Nephron progenitor cell (in vitro differentiated cells): ENCODE data around the gene MAPK12.
"Not testable (repeated sequence)": the region's sequence is repeated elsewhere in the genome, so short reads cannot be mapped to it uniquely, and the experiment has no call there.

Source experiments
- DNase-seq: peaks from one replicate; pipeline ENCODE4 v3.0.0; 2021
- H3K27ac Mint-ChIP-seq: 2 replicates; pipeline ENCODE4 v1.8.0; 2021; ENCODE audit warnings: mild to moderate bottlenecking, moderate library complexity, mixed read lengths
- H3K27me3 Mint-ChIP-seq: 2 replicates; pipeline ENCODE4 v1.8.0; 2021; ENCODE audit warnings: mild to moderate bottlenecking, low read depth, mixed read lengths; ENCODE audit not compliant: poor library complexity
- H3K36me3 Mint-ChIP-seq: 2 replicates; pipeline ENCODE4 v1.8.0; 2021; ENCODE audit warnings: low read depth, mixed read lengths
- H3K4me1 Mint-ChIP-seq: 2 replicates; pipeline ENCODE4 v1.8.0; 2021; ENCODE audit warnings: mixed read lengths
- H3K4me3 Mint-ChIP-seq: 2 replicates; pipeline ENCODE4 v1.8.0; 2021; ENCODE audit warnings: mild to moderate bottlenecking, moderate library complexity, mixed read lengths
- H3K9me3 Mint-ChIP-seq: 2 replicates; pipeline ENCODE4 v1.8.0; 2021; ENCODE audit warnings: mild to moderate bottlenecking, moderate library complexity, mixed read lengths
- TF ChIP-seq, protein P1 (sequence below): fragments of 200-600 bp; sonication (generic); IDR thresholded peaks from 2 replicates; pipeline ENCODE4 v1.5.0; 2021; ENCODE audit warnings: antibody characterized with exemption

MAPK12 gene

DNA sequence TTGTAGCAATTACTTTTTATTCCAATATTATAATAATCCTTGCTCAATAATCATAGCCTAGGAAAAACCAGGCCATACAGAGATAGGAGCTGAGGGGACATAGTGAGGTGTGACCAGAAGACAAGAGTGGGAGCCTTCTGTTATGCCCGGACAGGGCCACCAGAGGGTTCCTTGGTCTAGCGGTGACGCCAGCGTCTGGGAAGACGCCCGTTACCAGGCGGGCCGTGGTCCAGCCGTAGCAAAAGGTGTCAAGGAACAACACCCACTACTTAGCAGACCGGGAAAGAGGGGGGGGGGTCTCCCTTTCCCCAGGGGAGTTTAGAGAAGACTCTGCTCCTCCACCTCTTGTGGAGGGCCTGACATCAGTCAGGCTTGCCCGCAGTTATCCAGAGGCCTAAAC is 11.9 kb upstream of the MAPK12 start:
- Mint-ChIP-seq H3K27me3 (peaks cover 28% of the 10 kb centered on the region), H3K36me3 (peaks cover 28% of the 10 kb centered on the region), H3K4me1 (peaks cover 25% of the 10 kb centered on the region)
- H3K27ac Mint-ChIP-seq, DNase-seq, H3K9me3 Mint-ChIP-seq, H3K4me3 Mint-ChIP-seq: not testable (repeated sequence)
- TF ChIP-seq, protein P1, sequence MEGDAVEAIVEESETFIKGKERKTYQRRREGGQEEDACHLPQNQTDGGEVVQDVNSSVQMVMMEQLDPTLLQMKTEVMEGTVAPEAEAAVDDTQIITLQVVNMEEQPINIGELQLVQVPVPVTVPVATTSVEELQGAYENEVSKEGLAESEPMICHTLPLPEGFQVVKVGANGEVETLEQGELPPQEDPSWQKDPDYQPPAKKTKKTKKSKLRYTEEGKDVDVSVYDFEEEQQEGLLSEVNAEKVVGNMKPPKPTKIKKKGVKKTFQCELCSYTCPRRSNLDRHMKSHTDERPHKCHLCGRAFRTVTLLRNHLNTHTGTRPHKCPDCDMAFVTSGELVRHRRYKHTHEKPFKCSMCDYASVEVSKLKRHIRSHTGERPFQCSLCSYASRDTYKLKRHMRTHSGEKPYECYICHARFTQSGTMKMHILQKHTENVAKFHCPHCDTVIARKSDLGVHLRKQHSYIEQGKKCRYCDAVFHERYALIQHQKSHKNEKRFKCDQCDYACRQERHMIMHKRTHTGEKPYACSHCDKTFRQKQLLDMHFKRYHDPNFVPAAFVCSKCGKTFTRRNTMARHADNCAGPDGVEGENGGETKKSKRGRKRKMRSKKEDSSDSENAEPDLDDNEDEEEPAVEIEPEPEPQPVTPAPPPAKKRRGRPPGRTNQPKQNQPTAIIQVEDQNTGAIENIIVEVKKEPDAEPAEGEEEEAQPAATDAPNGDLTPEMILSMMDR, result peak; percentile 20

DNA sequence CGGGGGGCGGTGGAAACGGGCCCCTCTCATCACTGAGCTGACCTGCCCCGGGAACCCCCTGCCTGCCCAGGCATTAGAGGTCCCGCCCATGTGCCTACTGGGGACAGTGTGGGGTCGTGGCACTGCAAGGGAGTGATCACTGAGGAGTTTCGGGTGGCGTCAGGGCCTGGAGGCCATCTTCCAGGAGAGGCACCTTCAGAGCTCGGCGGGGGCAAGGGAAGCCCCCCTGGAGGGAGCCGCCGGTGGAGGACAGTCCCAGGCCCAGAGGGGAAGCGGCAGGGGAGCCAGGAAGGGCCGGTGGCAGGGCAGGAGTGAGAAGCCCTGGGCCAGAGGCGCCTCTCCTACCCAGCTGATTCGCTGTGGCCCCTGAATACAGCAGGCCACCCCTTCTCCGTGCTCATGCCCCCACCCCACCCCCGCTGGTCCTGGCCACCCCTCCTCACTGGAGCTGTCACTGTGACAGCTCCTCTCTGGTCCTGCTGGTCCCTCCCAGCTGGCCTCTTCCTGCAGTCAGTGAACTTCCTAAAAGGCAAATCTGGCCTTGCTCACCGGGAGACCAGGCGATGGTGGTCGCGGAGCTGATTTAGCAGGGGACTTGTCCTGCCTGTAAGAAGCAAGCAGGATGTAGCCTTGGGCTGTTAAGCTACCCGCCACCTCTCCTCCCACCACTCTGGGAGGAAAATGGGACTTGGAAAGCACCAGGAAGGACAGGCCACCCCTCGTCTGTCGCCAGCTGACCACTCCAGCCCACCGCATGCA is 10.7 kb upstream of the MAPK12 start:
- Mint-ChIP-seq H3K27me3 (peaks cover 37% of the 10 kb centered on the region), H3K4me1 (peaks cover 25% of the 10 kb centered on the region), H3K36me3 (peaks cover 21% of the 10 kb centered on the region), H3K9me3 (no peaks in the 10 kb centered on the region), H3K4me3 (no peak overlapping the region), H3K27ac (no peak overlapping the region)
- TF ChIP-seq, protein P1, result no peak
- DNase-seq, result no peak

DNA sequence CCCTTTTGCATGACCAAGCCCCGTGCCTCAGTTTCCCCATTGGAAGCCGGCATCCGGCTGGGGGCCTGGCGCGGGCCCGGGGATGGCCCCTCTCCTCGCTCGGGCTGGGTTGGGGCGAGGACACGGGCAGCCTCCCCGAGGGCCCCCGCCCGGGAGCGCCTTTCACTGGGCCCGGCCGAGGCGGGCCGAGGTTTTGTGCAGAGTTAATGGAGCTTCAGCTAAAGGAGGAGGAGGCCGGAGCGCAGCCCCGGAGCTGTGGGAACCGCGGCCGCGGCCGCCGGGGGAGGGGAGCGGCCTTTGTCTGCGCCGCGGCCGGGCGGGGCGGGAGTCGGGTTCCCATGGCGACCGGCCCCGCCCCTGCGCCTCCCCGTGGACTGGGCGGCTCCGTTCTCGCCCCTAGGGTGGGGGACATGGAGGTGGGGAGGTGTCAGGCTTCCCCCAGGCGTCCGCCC is 10.1 kb upstream of the MAPK12 start:
- Mint-ChIP-seq H3K9me3 (no peaks in the 10 kb centered on the region), H3K4me1 (peaks cover 25% of the 10 kb centered on the region), H3K27me3 (peaks cover 37% of the 10 kb centered on the region), H3K27ac (no peak overlapping the region), H3K36me3 (peaks cover 14% of the 10 kb centered on the region), H3K4me3 (no peak overlapping the region)
- DNase-seq, result peak; percentile 88
- TF ChIP-seq, protein P1, result no peak

DNA sequence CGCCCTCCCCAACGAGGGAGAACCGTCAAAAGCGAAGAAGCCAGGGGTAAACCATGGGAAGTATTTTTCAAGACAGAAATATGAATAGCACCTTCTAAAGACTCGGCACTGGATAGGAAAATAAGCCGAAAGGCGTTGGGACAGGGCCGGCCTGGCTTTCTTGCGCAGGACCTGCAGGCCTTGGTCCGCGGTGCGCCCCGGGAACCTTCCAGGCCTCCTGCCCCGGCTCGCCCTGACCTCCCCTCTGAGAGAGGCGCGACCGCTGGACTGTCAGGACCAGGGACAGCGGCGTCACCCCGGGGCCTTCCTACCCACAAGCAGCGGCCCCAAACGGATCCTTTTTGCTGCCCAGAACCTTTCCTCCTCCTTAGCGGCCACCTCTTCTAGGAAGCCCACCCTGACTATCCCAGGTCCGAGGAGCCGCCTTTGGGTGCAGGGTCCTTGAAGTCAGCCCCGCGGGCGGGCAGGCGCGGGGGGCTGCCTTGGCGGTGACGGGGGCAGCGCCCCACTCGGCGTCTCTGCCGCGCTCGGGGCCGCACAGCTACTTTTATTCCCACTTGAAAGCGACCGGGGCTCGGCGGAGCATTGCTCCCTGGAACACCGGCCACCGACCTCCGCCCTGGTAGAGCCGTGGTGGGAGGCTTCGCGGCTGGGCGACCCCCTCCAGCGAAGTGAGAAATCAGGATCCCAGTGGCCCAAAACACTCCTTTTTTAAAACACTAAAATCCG is 9.3 kb upstream of the MAPK12 start:
- H3K9me3 Mint-ChIP-seq, result no peaks in the 10 kb centered on the region
- H3K27ac Mint-ChIP-seq, result no peak overlapping the region
- DNase-seq, result peak; percentile 94
- H3K4me3 Mint-ChIP-seq, result peak overlapping the region; percentile 56
- TF ChIP-seq, protein P1, result no peak
- H3K4me1 Mint-ChIP-seq, result peaks cover 25% of the 10 kb centered on the region
- peaks cover 12% of the 10 kb centered on the region for H3K36me3 Mint-ChIP-seq
- H3K27me3 Mint-ChIP-seq, result peaks cover 44% of the 10 kb centered on the region

DNA sequence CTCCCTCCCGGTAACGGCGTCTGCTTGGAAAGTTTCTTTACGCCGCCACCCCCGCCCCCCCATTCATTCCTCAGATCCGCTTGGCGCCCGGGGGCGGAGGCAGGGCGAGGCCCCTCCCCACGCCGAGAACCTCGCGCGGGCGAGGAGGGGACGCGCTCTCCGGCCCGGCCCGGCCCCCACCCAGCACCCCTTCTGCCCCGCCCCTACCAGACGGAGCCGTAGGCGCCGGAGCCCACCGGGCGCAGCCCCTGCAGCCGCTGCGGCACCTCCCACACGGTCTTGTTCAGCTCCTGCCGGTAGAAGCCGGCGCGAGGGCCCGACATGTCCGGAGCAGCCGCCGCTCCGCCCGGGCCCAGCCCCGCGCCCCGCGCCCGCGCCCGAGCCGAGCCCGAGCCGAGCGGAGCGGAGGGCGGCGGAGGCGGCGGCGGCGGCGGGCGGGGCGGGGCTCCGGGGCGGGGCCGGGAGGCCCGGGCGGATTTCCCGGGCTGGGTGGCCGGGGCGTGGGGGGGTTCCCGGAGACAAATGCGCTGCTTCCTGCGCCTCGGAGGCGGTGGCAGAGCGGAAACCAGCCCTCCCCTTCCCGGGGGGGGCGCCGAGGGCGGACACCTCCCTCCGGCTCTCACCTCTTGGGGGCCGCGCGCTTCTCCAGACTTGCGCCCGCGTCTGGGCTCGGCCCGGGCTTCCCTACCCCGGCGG is 8.6 kb upstream of the MAPK12 start, which contains the start of gene MAPK11:
TSS of gene MAPK11 (minus strand) at position 411 of the 696 bp plus-strand sequence. CDS start at position 323, 88 bp downstream.
- TF ChIP-seq, protein P1, result no peak
- Mint-ChIP-seq H3K36me3 (peaks cover 8% of the 10 kb centered on the region), H3K9me3 (no peaks in the 10 kb centered on the region), H3K27me3 (peaks cover 44% of the 10 kb centered on the region), H3K4me1 (peaks cover 26% of the 10 kb centered on the region), H3K4me3 (peak within 1 kb of the TSS; percentile 60), H3K27ac (no peak within 1 kb of the TSS)
- DNase-seq, result peak; percentile 61
